ENCODE results near the gene SNTG2.

- TF ChIP-seq, protein P1, sequence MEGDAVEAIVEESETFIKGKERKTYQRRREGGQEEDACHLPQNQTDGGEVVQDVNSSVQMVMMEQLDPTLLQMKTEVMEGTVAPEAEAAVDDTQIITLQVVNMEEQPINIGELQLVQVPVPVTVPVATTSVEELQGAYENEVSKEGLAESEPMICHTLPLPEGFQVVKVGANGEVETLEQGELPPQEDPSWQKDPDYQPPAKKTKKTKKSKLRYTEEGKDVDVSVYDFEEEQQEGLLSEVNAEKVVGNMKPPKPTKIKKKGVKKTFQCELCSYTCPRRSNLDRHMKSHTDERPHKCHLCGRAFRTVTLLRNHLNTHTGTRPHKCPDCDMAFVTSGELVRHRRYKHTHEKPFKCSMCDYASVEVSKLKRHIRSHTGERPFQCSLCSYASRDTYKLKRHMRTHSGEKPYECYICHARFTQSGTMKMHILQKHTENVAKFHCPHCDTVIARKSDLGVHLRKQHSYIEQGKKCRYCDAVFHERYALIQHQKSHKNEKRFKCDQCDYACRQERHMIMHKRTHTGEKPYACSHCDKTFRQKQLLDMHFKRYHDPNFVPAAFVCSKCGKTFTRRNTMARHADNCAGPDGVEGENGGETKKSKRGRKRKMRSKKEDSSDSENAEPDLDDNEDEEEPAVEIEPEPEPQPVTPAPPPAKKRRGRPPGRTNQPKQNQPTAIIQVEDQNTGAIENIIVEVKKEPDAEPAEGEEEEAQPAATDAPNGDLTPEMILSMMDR (conservative IDR thresholded peaks at IDR 0.05; ENCODE audit: low read length) = no peak
- TF ChIP-seq EZH2phosphoT487 (IDR thresholded peaks at IDR 0.05; ENCODE audit: borderline replicate concordance) = no peak
Observed at GRCh38 chr2:1353124-1353523, 402.5 kb downstream of the SNTG2 start.
